ENCODE data around the gene PPM1M. TPM values are rescaled to one million over a fixed set of nuclear protein-coding genes. Genes with fewer than 3 reads are reported as not detected.

Gene PPM1M
- total RNA-seq, 1 donor from 2014 or later, result 44.6 TPM

GRCh38 chr3:52203701-52204100, 41.9 kb upstream of the PPM1M start:
- H3K4me3 Mint-ChIP-seq, result no peak overlapping the region
- intact Hi-C loops (cut with micrococcal nuclease), result no loop called here
- CTCF ChIA-PET, result no interaction called here
- peaks cover 25% of the 10 kb centered on the region for H3K4me1 Mint-ChIP-seq
- no peaks in the 10 kb centered on the region for H3K27me3 Mint-ChIP-seq
- DNase-seq (no peak), ATAC-seq (ENCODE audit: low read depth) (no peak)
- peaks cover 85% of the 10 kb centered on the region for H3K36me3 Mint-ChIP-seq (ENCODE audit: low read depth)
- H3K9me3 Mint-ChIP-seq, result no peaks in the 10 kb centered on the region
- TF ChIP-seq, protein P1, sequence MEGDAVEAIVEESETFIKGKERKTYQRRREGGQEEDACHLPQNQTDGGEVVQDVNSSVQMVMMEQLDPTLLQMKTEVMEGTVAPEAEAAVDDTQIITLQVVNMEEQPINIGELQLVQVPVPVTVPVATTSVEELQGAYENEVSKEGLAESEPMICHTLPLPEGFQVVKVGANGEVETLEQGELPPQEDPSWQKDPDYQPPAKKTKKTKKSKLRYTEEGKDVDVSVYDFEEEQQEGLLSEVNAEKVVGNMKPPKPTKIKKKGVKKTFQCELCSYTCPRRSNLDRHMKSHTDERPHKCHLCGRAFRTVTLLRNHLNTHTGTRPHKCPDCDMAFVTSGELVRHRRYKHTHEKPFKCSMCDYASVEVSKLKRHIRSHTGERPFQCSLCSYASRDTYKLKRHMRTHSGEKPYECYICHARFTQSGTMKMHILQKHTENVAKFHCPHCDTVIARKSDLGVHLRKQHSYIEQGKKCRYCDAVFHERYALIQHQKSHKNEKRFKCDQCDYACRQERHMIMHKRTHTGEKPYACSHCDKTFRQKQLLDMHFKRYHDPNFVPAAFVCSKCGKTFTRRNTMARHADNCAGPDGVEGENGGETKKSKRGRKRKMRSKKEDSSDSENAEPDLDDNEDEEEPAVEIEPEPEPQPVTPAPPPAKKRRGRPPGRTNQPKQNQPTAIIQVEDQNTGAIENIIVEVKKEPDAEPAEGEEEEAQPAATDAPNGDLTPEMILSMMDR (IDR thresholded peaks at IDR 0.05), result no peak
- POLR2A ChIA-PET, result no interaction called here
- no peak overlapping the region for H3K27ac Mint-ChIP-seq

GRCh38 chr3:52204337-52205073, 41.1 kb upstream of the PPM1M start:
- TF ChIP-seq, protein P1 (IDR thresholded peaks at IDR 0.05), result no peak
- CTCF ChIA-PET, result no interaction called here
- POLR2A ChIA-PET, result no interaction called here
- no peak for ATAC-seq (ENCODE audit: low read depth)
- intact Hi-C loops (cut with micrococcal nuclease), result no loop called here
- no peak for DNase-seq
- peaks cover 17% of the 10 kb centered on the region for H3K4me1 Mint-ChIP-seq
- H3K27ac Mint-ChIP-seq, result no peak overlapping the region
- H3K4me3 Mint-ChIP-seq, result no peak overlapping the region
- H3K36me3 Mint-ChIP-seq (ENCODE audit: low read depth), result peaks cover 86% of the 10 kb centered on the region
- no peaks in the 10 kb centered on the region for H3K27me3 Mint-ChIP-seq
- H3K9me3 Mint-ChIP-seq, result no peaks in the 10 kb centered on the region

DNA sequence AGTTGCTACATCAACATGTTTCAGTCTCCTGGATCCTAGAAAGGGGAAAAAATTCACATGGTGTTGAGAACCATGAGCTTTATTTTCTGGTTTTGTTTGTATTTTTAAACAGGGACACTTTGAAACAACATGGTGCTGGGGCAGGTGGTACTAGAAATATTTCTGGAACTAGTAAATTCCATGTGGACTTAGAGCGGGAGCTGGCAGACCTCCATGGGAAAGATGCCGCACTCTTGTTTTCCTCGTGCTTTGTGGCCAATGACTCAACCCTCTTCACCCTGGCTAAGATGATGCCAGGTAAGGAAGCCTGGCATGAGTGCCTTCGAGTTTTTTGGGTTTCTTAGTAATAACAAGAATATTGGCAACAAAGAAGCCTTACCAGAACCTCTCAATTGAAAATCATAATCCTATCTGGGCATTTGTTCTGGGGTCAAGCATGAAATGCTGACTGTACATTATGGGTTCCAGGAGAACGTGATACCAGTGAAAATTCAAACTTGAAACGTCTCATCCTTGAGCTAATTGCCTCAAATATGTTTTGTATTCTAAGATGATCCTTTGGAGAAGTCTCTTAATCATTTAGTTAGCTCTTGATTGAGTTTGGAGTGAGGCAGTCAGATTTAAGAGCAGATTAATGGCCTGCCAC, 39.7 kb upstream of the PPM1M start:
- ATAC-seq (ENCODE audit: low read depth) (no peak), DNase-seq (no peak)
- POLR2A ChIA-PET, result no interaction called here
- CTCF ChIA-PET, result no interaction called here
- Mint-ChIP-seq H3K4me1 (peaks cover 14% of the 10 kb centered on the region), H3K9me3 (no peaks in the 10 kb centered on the region), H3K27ac (no peak overlapping the region), H3K36me3 (ENCODE audit: low read depth) (peaks cover 94% of the 10 kb centered on the region), H3K27me3 (no peaks in the 10 kb centered on the region), H3K4me3 (no peak overlapping the region)
- TF ChIP-seq, protein P1 (IDR thresholded peaks at IDR 0.05), result no peak
- intact Hi-C loops (cut with micrococcal nuclease), result no loop called here

- DNase-seq, result no peak
- no peak overlapping the region for H3K4me3 Mint-ChIP-seq
- H3K9me3 Mint-ChIP-seq, result no peaks in the 10 kb centered on the region
- TF ChIP-seq, protein P1 (IDR thresholded peaks at IDR 0.05), result no peak
- peaks cover 97% of the 10 kb centered on the region for H3K36me3 Mint-ChIP-seq (ENCODE audit: low read depth)
- ATAC-seq (ENCODE audit: low read depth), result no peak
- ChIA-PET CTCF (interaction anchor here (0.6 kb wide), 1 partner anchor 12 kb away, joined by 3 read pairs; no protein-coding TSS in a partner anchor), POLR2A (interaction anchor here (0.5 to 1.4 kb wide), 2 partner anchors 8 to 46 kb away, joined by 3 to 4 read pairs; no protein-coding TSS in a partner anchor)
- intact Hi-C loops (cut with micrococcal nuclease), result no loop called here
- no peaks in the 10 kb centered on the region for H3K4me1 Mint-ChIP-seq
- no peak overlapping the region for H3K27ac Mint-ChIP-seq
- no peaks in the 10 kb centered on the region for H3K27me3 Mint-ChIP-seq
Measured at GRCh38 chr3:52208556-52208955, 37.0 kb upstream of the PPM1M start.

- Mint-ChIP-seq H3K9me3 (no peaks in the 10 kb centered on the region), H3K27me3 (no peaks in the 10 kb centered on the region), H3K4me1 (no peaks in the 10 kb centered on the region), H3K36me3 (ENCODE audit: low read depth) (peaks cover 97% of the 10 kb centered on the region), H3K27ac (no peak overlapping the region), H3K4me3 (no peak overlapping the region)
- DNase-seq, result no peak
- intact Hi-C loops (cut with micrococcal nuclease), result no loop called here
- CTCF ChIA-PET, result no interaction called here
- TF ChIP-seq, protein P1 (IDR thresholded peaks at IDR 0.05), result no peak
- no peak for ATAC-seq (ENCODE audit: low read depth)
- POLR2A ChIA-PET, result interaction anchor here (0.5 to 1.4 kb wide), 4 partner anchors 9 to 73 kb away, joined by 3 to 11 read pairs (median 3); partner anchors contain the start of gene TLR9
Measured at GRCh38 chr3:52210037-52210436, 35.5 kb upstream of the PPM1M start.

Measured in activated B cell treated with CpG ODN at 0.5 μM for 24 hours (primary cell).